HG03108 (cell line): ENCODE data around the gene DDAH1.
"Not testable (repeated sequence)": the region's sequence is repeated elsewhere in the genome, so short reads cannot be mapped to it uniquely, and the experiment has no call there.

Experiments used
- ATAC-seq: cut with Tn5 transposase; IDR thresholded peaks from one replicate; pipeline ENCODE4 v1.9.1; 2021; ENCODE audit warnings: moderate library complexity; ENCODE audit not compliant: unreplicated experiment

DDAH1 gene

GRCh38 chr1:85471558-85471957 is 6.6 kb upstream of the DDAH1 start:
- no peak for ATAC-seq

- ATAC-seq, result not testable (repeated sequence)
Observed at GRCh38 chr1:85470130-85470529, 5.2 kb upstream of the DDAH1 start.

GRCh38 chr1:85467929-85468540 is 3.1 kb upstream of the DDAH1 start:
- ATAC-seq, result no peak

- no peak for ATAC-seq
Observed at GRCh38 chr1:85467036-85467435, 2.1 kb upstream of the DDAH1 start.

- no peak for ATAC-seq
Observed at GRCh38 chr1:85465786-85466134, 801 bp upstream of the DDAH1 start.

- peak; percentile 41 for ATAC-seq
Observed at GRCh38 chr1:85464497-85465098, 361 bp downstream of the DDAH1 start.

GRCh38 chr1:85463731-85464496 is 1.0 kb downstream of the DDAH1 start:
- no peak for ATAC-seq

GRCh38 chr1:85462931-85463649 is 1.9 kb downstream of the DDAH1 start:
- ATAC-seq, result no peak

GRCh38 chr1:85461216-85461918 is 3.6 kb downstream of the DDAH1 start:
- no peak for ATAC-seq

GRCh38 chr1:85460555-85461088 is 4.3 kb downstream of the DDAH1 start:
- ATAC-seq, result no peak

GRCh38 chr1:85459290-85459689 is 5.7 kb downstream of the DDAH1 start:
- no peak for ATAC-seq

GRCh38 chr1:85454214-85454613 is 10.7 kb downstream of the DDAH1 start:
- no peak for ATAC-seq

GRCh38 chr1:85453640-85454194 is 11.2 kb downstream of the DDAH1 start:
- no peak for ATAC-seq

GRCh38 chr1:85452948-85453347 is 12.0 kb downstream of the DDAH1 start:
- ATAC-seq, result no peak

- ATAC-seq, result no peak
Observed at GRCh38 chr1:85451236-85451830, 13.6 kb downstream of the DDAH1 start.

- no peak for ATAC-seq
Observed at GRCh38 chr1:85450832-85451231, 14.1 kb downstream of the DDAH1 start.

- ATAC-seq, result no peak
Observed at GRCh38 chr1:85449356-85449755, 15.6 kb downstream of the DDAH1 start.

- no peak for ATAC-seq
Observed at GRCh38 chr1:85448358-85448757, 16.6 kb downstream of the DDAH1 start.

- no peak for ATAC-seq
Observed at GRCh38 chr1:85447006-85447943, 17.7 kb downstream of the DDAH1 start.
